ENCODE results near the gene APOBEC3G.

The APOBEC3G gene

GRCh38 chr22:39081598-39081997 is 4.5 kb downstream of the APOBEC3G start:
- no peak for TF ChIP-seq CTCF (IDR thresholded peaks at IDR 0.05; ENCODE audit: borderline replicate concordance, insufficient read depth, low read depth, low read length)
- H3K4me3 ChIP-seq (ENCODE audit: low read depth, low read length), result no peak overlapping the region

- no peak for TF ChIP-seq CTCF (IDR thresholded peaks at IDR 0.05; ENCODE audit: borderline replicate concordance, insufficient read depth, low read depth, low read length)
- H3K4me3 ChIP-seq (ENCODE audit: low read depth, low read length), result no peak overlapping the region
Measured at GRCh38 chr22:39083212-39084165, 6.4 kb downstream of the APOBEC3G start.

GRCh38 chr22:39084666-39085065 is 7.6 kb downstream of the APOBEC3G start:
- TF ChIP-seq CTCF (IDR thresholded peaks at IDR 0.05; ENCODE audit: borderline replicate concordance, insufficient read depth, low read depth, low read length), result no peak
- no peak overlapping the region for H3K4me3 ChIP-seq (ENCODE audit: low read depth, low read length)

- no peak for TF ChIP-seq CTCF (IDR thresholded peaks at IDR 0.05; ENCODE audit: borderline replicate concordance, insufficient read depth, low read depth, low read length)
Measured at GRCh38 chr22:39087098-39087497, 10.0 kb downstream of the APOBEC3G start.

GRCh38 chr22:39087881-39088684 is 11.0 kb downstream of the APOBEC3G start:
- H3K4me3 ChIP-seq (ENCODE audit: low read depth, low read length), result no peak overlapping the region
- TF ChIP-seq CTCF (IDR thresholded peaks at IDR 0.05; ENCODE audit: borderline replicate concordance, insufficient read depth, low read depth, low read length), result no peak

More at GRCh38 chr22:39087098-39087497, 10.0 kb downstream of the APOBEC3G start:
- H3K4me3 ChIP-seq (ENCODE audit: low read depth, low read length), result no peak overlapping the region

GRCh38 chr22:39088685-39089032 is 11.6 kb downstream of the APOBEC3G start:
- TF ChIP-seq CTCF (IDR thresholded peaks at IDR 0.05; ENCODE audit: borderline replicate concordance, insufficient read depth, low read depth, low read length), result no peak
- H3K4me3 ChIP-seq (ENCODE audit: low read depth, low read length), result no peak overlapping the region
